Right cardiac atrium (tissue), 5 donors: Measurements from ENCODE around the gene DCLK1. TPM values are rescaled to one million over a fixed set of nuclear protein-coding genes. Genes with fewer than 3 reads are reported as not detected.

Source experiments
- ATAC-seq, 2 donors: fragments of 200-7000 bp; cut with Tn5 transposase; one replicate each; pipeline versions ENCODE4 v1.8.0 to v1.9.1; 2020; ENCODE audit warnings: moderate library complexity in 2 of 2, mild to moderate bottlenecking in 1 of 2
- DNase-seq, 3 donors: peaks; one replicate each; pipeline ENCODE4 v3.0.0-alpha.2; 2020
- H3K27ac ChIP-seq: one replicate; pipeline ENCODE4 v1.5.1; 2013; ENCODE audit warnings: mild to moderate bottlenecking, low read length, control low read depth, moderate library complexity
- H3K27me3 ChIP-seq: one replicate; pipeline ENCODE4 v1.6.1; 2013; ENCODE audit not compliant: control insufficient read depth, insufficient read depth
- H3K4me1 ChIP-seq: one replicate; pipeline ENCODE4 v1.6.1; 2013; ENCODE audit warnings: low read length; ENCODE audit not compliant: control insufficient read depth, insufficient read depth
- H3K4me3 ChIP-seq: one replicate; pipeline ENCODE4 v1.5.1; 2013; ENCODE audit warnings: low read length, control low read depth
- H3K9me3 ChIP-seq: one replicate; pipeline ENCODE4 v1.6.1; 2013; ENCODE audit warnings: low read length; ENCODE audit not compliant: control insufficient read depth
- WGBS: extraction: QIAGEN DNeasy Blood & Tissue Kit; methylation state at CpG from one replicate; pipeline ENCODE4 v1.1.7; 2013; 5-methylcytosine and 5-hydroxymethylcytosine counted together
- intact Hi-C, 4 donors: fragments of 100-400 bp; cut with DNase I; formaldehyde crosslinking; loops; one replicate each; pipeline versions ENCODE4 v1.11.0 to v1.14.0; 2022 to 2023
- polyA plus RNA-seq: library from polyadenylated mRNA; stranded (reverse); fragments of 200-250 nt; gene quantifications from one replicate; pipeline ENCODE4 v1.2.3, GENCODE V29; 2013
- total RNA-seq, 4 donors: library from RNA; stranded (reverse); fragmentation: NEBNext Ultra II Directional; extraction: Animal tissue kit (Norgen Biotek cat#: 25700); gene quantifications; one replicate each; pipeline ENCODE4 v1.2.1, GENCODE V29; 2021
- donor health status: healthy with polysubstance abuse.
- donor health status: DM: no; HTN: yes; CAD: no.
- donor health status: DM: no; HTN: no; CAD: no.
- donor health status: DM: no; HTN: yes; CAD: no; lungs with severe emphysema.
- donor health status: DM: yes; HTN: yes; CAD: no.

Gene DCLK1
- total and polyA plus RNA-seq, 5 donors: 5.1 to 19.8 (median 16.1) TPM

GRCh38 chr13:36131931-36132297 is 732 bp upstream of the DCLK1 start:
- Histone ChIP-seq H3K9me3 (no peaks in the 10 kb centered on the region), H3K27me3 (no peaks in the 10 kb centered on the region), H3K4me1 (peaks cover 1% of the 10 kb centered on the region), H3K4me3 (no peak overlapping the region), H3K27ac (no peak overlapping the region)
- DNase-seq (peak; percentile 86 to 92 (median 87)), ATAC-seq (peak; percentile 92 to 95)
- 49% methylated on average over 5 of the region's 5 CpGs for WGBS
- intact Hi-C loops: no loop called here

DNA sequence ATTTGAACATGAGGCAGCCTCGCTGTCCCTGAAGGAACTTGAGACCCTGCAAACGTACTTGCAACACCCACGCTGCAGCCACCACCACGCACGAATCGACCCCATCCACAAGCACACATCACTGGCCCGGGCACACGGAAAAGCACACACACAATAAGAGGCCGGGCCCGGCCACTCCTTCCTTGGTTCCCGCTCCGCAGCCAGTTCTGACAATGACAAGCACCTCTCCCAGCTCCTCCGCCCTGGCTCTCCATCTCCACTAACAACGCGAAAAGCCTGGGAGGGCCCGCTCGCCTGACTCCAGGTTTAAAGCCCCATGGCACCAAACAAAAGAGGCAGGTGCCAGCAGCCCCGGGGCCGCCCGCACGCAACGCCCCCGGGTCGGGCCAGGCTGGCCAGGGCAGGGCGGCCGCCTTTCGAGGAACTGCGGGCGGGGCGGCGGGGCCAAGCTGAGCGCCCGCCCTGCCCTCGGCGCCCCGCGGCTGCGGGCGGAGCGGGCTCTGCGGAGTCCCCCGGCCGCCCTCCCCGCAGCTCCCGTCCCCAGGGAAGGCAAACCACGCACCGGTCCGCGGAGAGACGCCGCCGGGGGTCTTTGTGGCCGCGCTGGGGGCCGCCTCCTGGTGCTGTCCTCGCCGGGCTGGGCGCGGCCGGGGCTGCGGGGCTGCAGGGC is 495 bp downstream of the DCLK1 start:
- Histone ChIP-seq H3K9me3 (no peaks in the 10 kb centered on the region), H3K4me1 (peaks cover 1% of the 10 kb centered on the region), H3K4me3 (peak overlapping the region; percentile 84), H3K27ac (peak overlapping the region; percentile 20), H3K27me3 (no peaks in the 10 kb centered on the region)
- peak; percentile 6 to 25 for ATAC-seq
- 1% methylated on average over 61 of the region's 61 CpGs for WGBS
- intact Hi-C loops: no loop called here
- DNase-seq: peak; percentile 45 to 76 (median 59)

GRCh38 chr13:36130193-36130551 is 1.0 kb downstream of the DCLK1 start:
- Histone ChIP-seq H3K9me3 (no peaks in the 10 kb centered on the region), H3K4me1 (peaks cover 1% of the 10 kb centered on the region), H3K27me3 (no peaks in the 10 kb centered on the region), H3K27ac (no peak overlapping the region), H3K4me3 (peak overlapping the region; percentile 84)
- intact Hi-C loops: no loop called here
- 30% methylated on average over 13 of the region's 13 CpGs for WGBS
- no peak for ATAC-seq
- DNase-seq: peak in 1 of 3 donors; percentile 33

- Histone ChIP-seq H3K27me3 (no peaks in the 10 kb centered on the region), H3K4me3 (peak overlapping the region; percentile 84), H3K27ac (no peak overlapping the region), H3K9me3 (no peaks in the 10 kb centered on the region), H3K4me1 (peaks cover 1% of the 10 kb centered on the region)
- no peak for DNase-seq
- WGBS: 95% methylated on average over 4 of the region's 4 CpGs
- ATAC-seq: no peak
- intact Hi-C loops: no loop called here
These were observed 1.6 kb downstream of the DCLK1 start for GRCh38 chr13:36129539-36129938.

DNA sequence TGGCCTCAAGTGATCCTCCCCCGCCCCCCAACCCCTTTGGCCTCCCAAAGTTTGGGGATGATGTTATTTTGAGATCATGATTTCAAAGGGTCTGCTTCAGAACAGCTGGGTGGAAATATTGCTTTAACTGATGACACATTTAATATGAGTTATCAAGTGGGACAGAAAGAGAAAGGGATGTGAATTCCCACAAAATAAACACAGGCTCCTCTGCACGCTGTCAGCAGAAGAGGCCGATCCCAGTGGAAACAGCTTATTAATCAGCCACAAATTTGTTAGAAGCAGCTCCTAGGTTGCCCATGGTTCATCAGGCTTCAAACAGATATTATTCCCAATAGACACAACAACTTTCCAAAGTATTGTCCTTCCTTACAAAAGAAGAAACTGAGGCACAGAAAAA is 4.7 kb downstream of the DCLK1 start:
- no peak for ATAC-seq
- Histone ChIP-seq H3K27ac (no peak overlapping the region), H3K27me3 (no peaks in the 10 kb centered on the region), H3K4me1 (peaks cover 7% of the 10 kb centered on the region), H3K9me3 (no peaks in the 10 kb centered on the region), H3K4me3 (no peak overlapping the region)
- WGBS: 79% methylated on average over 3 of the region's 3 CpGs
- intact Hi-C loops: no loop called here
- no peak for DNase-seq

DNA sequence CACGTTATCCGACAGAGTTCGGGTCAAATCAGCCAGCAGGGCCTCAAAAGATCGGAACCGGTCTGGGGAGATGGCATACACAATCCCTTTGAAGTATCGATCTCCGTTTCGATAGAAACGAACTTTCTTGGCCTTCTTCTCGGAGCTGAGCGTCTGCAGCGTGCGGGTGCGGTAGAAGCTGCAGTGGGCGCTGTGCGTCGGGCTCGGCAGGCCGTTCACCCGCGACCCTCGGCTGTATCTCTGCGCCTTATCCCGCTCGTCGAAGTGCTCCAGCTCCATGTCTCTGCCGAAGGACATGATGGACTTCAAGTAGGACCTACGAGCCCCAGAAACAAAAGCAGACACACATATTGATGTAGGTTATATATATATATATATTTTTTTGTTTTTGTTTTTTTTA is 5.3 kb downstream of the DCLK1 start:
- H3K27ac ChIP-seq: no peak overlapping the region
- H3K9me3 ChIP-seq: no peaks in the 10 kb centered on the region
- peaks cover 7% of the 10 kb centered on the region for H3K4me1 ChIP-seq
- DNase-seq: peak in 1 of 3 donors; percentile 41
- ATAC-seq: no peak
- WGBS: 90% methylated on average over 28 of the region's 28 CpGs
- intact Hi-C loops: no loop called here
- no peaks in the 10 kb centered on the region for H3K27me3 ChIP-seq
- H3K4me3 ChIP-seq: no peak overlapping the region

DNA sequence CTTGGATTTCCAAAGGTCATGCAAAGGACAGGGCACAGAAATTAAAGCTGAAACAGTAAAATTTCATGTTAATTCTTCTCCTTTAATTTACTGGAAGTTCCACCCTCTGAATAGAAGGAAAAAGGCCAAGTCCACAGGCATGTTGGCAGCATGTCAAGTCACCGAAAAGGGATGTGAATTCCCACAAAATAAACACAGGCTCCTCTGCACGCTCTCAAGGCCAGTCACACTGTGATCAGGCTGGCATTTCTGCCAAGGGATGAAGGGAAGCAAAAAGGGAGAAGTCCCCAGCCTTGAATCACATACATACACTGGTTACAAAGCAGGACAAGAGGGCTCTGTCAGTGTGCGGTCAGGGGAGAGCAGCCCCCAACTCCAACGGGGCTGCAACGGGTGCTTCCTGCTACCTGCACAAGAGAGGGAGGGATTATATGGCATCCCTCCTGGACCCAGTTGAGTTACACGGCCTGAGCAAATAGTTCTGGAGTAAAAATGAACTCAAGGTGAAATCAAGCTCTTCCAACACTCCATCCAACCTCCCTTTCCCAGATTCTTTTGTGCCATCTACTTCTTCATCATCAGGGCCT is 6.9 kb downstream of the DCLK1 start:
- H3K9me3 ChIP-seq: no peaks in the 10 kb centered on the region
- ATAC-seq (peak; percentile 54 to 58), DNase-seq (peak; percentile 39 to 61 (median 58))
- H3K27ac ChIP-seq: no peak overlapping the region
- H3K4me3 ChIP-seq: no peak overlapping the region
- peaks cover 7% of the 10 kb centered on the region for H3K4me1 ChIP-seq
- WGBS: 43% methylated on average over 6 of the region's 6 CpGs
- H3K27me3 ChIP-seq: no peaks in the 10 kb centered on the region
- intact Hi-C loops: no loop called here

DNA sequence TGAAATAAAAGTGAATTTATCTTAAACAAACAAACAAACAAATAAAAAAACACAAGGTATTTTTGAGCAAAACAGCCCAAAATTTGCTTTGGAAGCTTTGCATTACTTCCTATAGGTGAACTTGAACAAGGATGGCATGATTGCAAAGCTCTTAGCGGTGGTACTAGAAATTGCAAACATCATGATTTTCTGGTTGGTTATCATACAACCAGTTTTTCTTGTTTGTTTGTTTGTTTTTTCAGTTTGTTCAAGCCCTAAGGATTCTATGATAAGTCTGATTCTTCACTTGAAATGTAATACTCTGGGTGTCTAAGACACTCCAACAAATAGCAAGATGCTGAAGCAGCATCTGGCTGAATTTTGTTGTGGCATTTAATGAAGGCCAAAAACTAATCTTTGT is 15.9 kb downstream of the DCLK1 start:
- no peak overlapping the region for H3K27ac ChIP-seq
- DNase-seq (no peak), ATAC-seq (no peak)
- H3K9me3 ChIP-seq: no peaks in the 10 kb centered on the region
- 93% methylated on average over 1 of the region's 1 CpG for WGBS
- intact Hi-C loops: no loop called here
- no peaks in the 10 kb centered on the region for H3K4me1 ChIP-seq
- H3K4me3 ChIP-seq: no peak overlapping the region
- no peaks in the 10 kb centered on the region for H3K27me3 ChIP-seq

DNA sequence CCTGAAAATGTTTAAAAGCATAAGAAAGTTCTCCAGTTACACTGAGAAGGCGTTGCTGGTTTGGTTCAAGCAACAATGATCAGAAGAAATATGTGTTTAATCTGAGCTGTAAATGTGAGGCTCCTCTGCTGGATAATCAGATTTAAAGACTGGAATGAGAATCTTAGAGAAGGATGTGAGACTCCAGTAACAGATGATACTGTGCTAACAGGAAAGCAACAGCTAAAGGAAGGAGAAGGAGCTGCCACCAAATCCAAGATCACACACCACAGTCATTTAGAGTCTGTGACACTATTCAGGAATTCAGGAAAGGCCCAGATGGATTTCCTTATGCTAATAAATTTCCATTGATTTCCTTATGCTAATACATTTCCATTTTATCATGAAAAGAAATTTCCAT is 16.9 kb downstream of the DCLK1 start:
- Histone ChIP-seq H3K4me3 (no peak overlapping the region), H3K27me3 (no peaks in the 10 kb centered on the region), H3K9me3 (no peaks in the 10 kb centered on the region), H3K4me1 (no peaks in the 10 kb centered on the region), H3K27ac (no peak overlapping the region)
- ATAC-seq: no peak
- intact Hi-C loops: no loop called here
- 62% methylated on average over 1 of the region's 1 CpG for WGBS
- DNase-seq: no peak

- no peak for ATAC-seq
- no peak for DNase-seq
- H3K4me3 ChIP-seq: no peak overlapping the region
- no peak overlapping the region for H3K27ac ChIP-seq
- intact Hi-C loops: no loop called here
- no peaks in the 10 kb centered on the region for H3K9me3 ChIP-seq
- no peaks in the 10 kb centered on the region for H3K4me1 ChIP-seq
- no peaks in the 10 kb centered on the region for H3K27me3 ChIP-seq
- 45% methylated on average over 2 of the region's 2 CpGs for WGBS
These were observed 22.2 kb downstream of the DCLK1 start for GRCh38 chr13:36108954-36109353.

- WGBS: 77% methylated on average over 7 of the region's 7 CpGs
- Histone ChIP-seq H3K27ac (no peak overlapping the region), H3K9me3 (no peaks in the 10 kb centered on the region), H3K4me3 (no peak overlapping the region), H3K4me1 (no peaks in the 10 kb centered on the region), H3K27me3 (no peaks in the 10 kb centered on the region)
- no peak for DNase-seq
- no peak for ATAC-seq
- intact Hi-C loops: no loop called here
These were observed 22.8 kb downstream of the DCLK1 start for GRCh38 chr13:36108342-36108741.

DNA sequence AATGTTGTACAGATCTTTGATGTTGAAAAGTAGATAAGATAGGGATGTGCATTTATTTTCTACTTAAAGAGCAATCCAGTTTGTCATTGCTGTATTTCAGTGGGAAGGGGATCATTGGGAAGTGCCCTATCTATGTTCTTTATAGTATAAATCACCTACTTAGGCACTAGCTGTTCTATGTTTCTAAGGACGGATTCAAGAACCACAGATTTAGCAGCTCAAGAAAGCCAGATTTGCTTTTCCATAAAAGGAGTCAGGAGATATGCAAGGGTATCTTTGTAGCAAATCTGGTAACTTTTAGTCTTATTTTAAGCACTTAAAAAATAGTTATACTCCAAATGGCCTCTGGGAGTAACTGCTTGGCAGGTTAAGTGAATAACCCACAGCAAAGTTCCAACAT is 23.7 kb downstream of the DCLK1 start:
- Histone ChIP-seq H3K9me3 (no peaks in the 10 kb centered on the region), H3K4me3 (no peak overlapping the region), H3K4me1 (no peaks in the 10 kb centered on the region), H3K27ac (no peak overlapping the region), H3K27me3 (no peaks in the 10 kb centered on the region)
- DNase-seq (no peak), ATAC-seq (no peak)
- intact Hi-C loops: no loop called here
- WGBS: 63% methylated on average over 1 of the region's 1 CpG
